Mesodermal cell (in vitro differentiated cells): Measurements from ENCODE around the gene HACD3.

Source experiments
- H3K27ac ChIP-seq: 2 replicates; pipeline ENCODE4 v1.7.0; 2013; ENCODE audit warnings: mild to moderate bottlenecking, low read depth, low read length, moderate library complexity; ENCODE audit not compliant: severe bottlenecking
- H3K36me3 ChIP-seq: 2 replicates; pipeline ENCODE4 v1.7.1; 2013; ENCODE audit warnings: mild to moderate bottlenecking, low read length, moderate library complexity; ENCODE audit not compliant: control insufficient read depth, insufficient read depth
- H3K4me1 ChIP-seq: one replicate; pipeline ENCODE4 v1.7.1; 2013; ENCODE audit warnings: mild to moderate bottlenecking, low read length; ENCODE audit not compliant: insufficient read depth, control insufficient read depth, poor library complexity, severe bottlenecking
- H3K4me3 ChIP-seq: 2 replicates; pipeline ENCODE4 v1.7.0; 2013; ENCODE audit warnings: low read length, control low read depth, mild to moderate bottlenecking; ENCODE audit not compliant: insufficient read depth, poor library complexity, severe bottlenecking; ENCODE audit errors: extremely low read depth
- H3K9me3 ChIP-seq: 2 replicates; pipeline ENCODE4 v1.7.1; 2013; ENCODE audit warnings: mild to moderate bottlenecking, low read length, moderate library complexity; ENCODE audit not compliant: control insufficient read depth
- WGBS, 2 experiments: methylation state at CpG; one replicate each; pipeline ENCODE4 v1.1.5; 2013; ENCODE audit warnings: missing lambda C conversion rate in 2 of 2; ENCODE audit not compliant: insufficient coverage in 2 of 2; 5-methylcytosine and 5-hydroxymethylcytosine counted together

HACD3 gene

GRCh38 chr15:65576664-65577063, 46.4 kb downstream of the HACD3 start:
- 83% methylated on average over 1 of the region's 1 CpG; no CpG with 5 or more reads in 1 of the 2 experiments for WGBS, 2 experiments
- H3K4me3 ChIP-seq, result no peak overlapping the region
- peaks cover 67% of the 10 kb centered on the region for H3K36me3 ChIP-seq
- no peaks in the 10 kb centered on the region for H3K9me3 ChIP-seq
- no peak overlapping the region for H3K27ac ChIP-seq
- H3K4me1 ChIP-seq, result peaks cover 23% of the 10 kb centered on the region

DNA sequence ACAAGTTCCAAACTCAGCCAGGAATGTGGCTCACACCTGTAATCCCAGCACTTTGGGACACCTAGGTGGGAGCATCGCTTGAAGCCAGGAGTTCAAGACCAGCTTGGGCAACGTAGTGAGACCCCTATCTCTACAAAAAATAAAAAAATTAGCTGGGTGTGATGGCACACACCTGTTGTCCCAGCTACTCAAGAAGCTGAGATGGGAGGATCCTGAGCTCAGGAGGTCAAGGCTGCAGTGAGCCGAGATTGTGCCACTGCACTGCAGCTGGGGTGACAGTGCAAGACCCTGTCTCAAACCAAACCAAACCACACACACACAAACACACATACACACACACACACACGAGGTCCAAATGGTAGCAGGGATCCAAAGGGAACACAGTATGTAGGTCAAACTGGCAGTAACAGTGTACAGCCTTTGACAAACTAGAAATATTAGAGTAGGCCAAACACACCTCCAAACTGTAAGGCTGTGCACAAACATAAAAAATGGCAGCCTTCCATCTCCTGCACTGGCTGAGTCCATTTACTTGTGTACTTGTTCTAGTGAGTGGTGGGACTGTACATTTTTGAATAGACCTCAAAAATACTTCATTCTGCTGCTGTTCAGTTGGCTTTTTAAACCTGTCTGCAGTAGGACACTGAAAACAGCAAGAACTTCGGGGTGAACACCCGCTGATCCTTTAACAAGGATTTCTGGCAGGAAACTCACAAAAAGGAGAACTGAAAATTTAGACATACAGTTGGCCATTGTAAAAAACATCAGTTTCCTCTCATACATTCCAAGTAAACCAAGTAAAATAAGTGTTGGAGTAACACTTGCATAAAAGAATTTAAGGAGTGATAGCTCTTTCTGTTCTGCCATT, 47.1 kb downstream of the HACD3 start:
- peaks cover 23% of the 10 kb centered on the region for H3K4me1 ChIP-seq
- peaks cover 66% of the 10 kb centered on the region for H3K36me3 ChIP-seq
- peak overlapping the region; percentile 13 for H3K27ac ChIP-seq
- no peaks in the 10 kb centered on the region for H3K9me3 ChIP-seq
- WGBS, 2 experiments, result 83 to 100% methylated on average over 1 to 3 of the region's 6 CpGs
- no peak overlapping the region for H3K4me3 ChIP-seq

DNA sequence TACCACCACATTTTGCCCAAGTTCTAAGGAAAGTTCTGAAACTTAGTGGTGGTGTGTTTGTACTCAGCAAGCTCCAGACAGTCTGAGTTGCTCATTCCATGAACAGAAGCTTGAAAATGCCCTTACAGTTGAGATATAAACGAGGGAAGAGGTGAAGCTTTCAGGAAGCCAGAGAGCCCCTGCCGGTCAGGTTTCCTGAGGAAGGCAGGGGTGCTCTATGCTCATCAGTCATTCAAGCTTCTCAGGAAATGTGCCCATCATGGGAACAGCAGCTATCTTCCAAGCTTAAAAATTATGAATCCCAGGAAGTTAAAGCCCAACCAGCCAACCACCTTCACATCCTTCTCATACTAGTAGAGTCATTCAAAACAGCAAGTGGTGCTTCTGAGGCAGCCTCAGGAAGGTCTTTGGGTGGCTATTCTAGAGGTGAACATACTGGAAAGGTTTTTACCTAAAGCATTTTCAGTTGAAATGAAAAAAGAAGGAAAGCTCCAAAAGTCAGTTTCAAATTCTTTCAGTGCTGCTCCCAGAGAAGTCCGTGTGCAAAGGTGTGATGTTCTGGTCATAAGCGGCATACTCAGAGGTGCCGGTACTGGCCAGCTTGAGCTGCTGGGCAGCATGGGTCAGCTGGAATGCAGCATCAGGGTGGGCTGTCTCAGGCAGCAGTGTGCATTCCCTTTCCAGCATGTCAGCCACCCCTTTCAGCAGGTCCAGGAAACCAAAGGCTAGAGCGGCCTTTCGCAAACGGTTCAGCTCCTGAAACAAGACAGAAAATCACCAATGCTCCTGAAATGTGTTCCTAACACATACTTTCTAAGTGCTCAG, 48.9 kb downstream of the HACD3 start:
- H3K36me3 ChIP-seq, result peaks cover 52% of the 10 kb centered on the region
- no peaks in the 10 kb centered on the region for H3K9me3 ChIP-seq
- 83 to 87% methylated on average over 5 to 8 of the region's 8 CpGs for WGBS, 2 experiments
- peak overlapping the region; percentile 84 for H3K27ac ChIP-seq
- H3K4me1 ChIP-seq, result peaks cover 29% of the 10 kb centered on the region
- no peak overlapping the region for H3K4me3 ChIP-seq

GRCh38 chr15:65579762-65580161, 49.5 kb downstream of the HACD3 start:
- Histone ChIP-seq H3K4me3 (no peak overlapping the region), H3K27ac (peak overlapping the region; percentile 84), H3K9me3 (no peaks in the 10 kb centered on the region), H3K36me3 (peaks cover 52% of the 10 kb centered on the region), H3K4me1 (peaks cover 29% of the 10 kb centered on the region)
- WGBS, 2 experiments, result 80 to 100% methylated on average over 1 to 2 of the region's 3 CpGs

DNA sequence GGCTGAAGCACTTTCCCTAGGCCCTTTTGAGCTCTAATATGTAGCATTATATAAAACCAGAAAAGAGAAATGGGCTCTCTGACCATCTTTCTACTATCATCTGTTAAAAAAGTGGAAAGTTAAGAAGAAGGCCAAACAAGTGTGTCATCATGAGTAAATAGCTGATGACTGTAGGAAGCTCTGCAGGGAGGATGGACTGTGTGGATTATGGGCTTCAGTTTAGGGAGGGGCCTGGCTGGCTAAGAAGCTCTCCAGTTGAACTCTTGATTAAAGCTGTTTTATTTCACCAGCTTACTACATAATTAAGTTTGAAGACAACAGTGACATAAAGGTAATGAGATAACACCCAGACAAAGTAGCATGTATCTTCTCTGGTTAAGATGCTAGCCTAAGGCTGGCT, 50.0 kb downstream of the HACD3 start:
- Histone ChIP-seq H3K4me3 (no peak overlapping the region), H3K27ac (peak overlapping the region; percentile 84), H3K4me1 (peaks cover 29% of the 10 kb centered on the region)

GRCh38 chr15:65583701-65584100, 53.4 kb downstream of the HACD3 start:
- WGBS, 2 experiments, result 56 to 75% methylated on average over 1 of the region's 1 CpG
- H3K4me3 ChIP-seq, result no peak overlapping the region
- no peaks in the 10 kb centered on the region for H3K9me3 ChIP-seq
- H3K36me3 ChIP-seq, result peaks cover 59% of the 10 kb centered on the region
- H3K27ac ChIP-seq, result peak overlapping the region; percentile 84
- peaks cover 25% of the 10 kb centered on the region for H3K4me1 ChIP-seq

More for the DNA sequence above, 50.0 kb downstream of the HACD3 start:
- Histone ChIP-seq H3K36me3 (peaks cover 52% of the 10 kb centered on the region), H3K9me3 (no peaks in the 10 kb centered on the region)

- no peak overlapping the region for H3K4me3 ChIP-seq
- H3K9me3 ChIP-seq, result no peaks in the 10 kb centered on the region
- peaks cover 19% of the 10 kb centered on the region for H3K4me1 ChIP-seq
- peaks cover 59% of the 10 kb centered on the region for H3K36me3 ChIP-seq
- H3K27ac ChIP-seq, result peak overlapping the region; percentile 84
Observed at GRCh38 chr15:65584241-65584640, 54.0 kb downstream of the HACD3 start.

DNA sequence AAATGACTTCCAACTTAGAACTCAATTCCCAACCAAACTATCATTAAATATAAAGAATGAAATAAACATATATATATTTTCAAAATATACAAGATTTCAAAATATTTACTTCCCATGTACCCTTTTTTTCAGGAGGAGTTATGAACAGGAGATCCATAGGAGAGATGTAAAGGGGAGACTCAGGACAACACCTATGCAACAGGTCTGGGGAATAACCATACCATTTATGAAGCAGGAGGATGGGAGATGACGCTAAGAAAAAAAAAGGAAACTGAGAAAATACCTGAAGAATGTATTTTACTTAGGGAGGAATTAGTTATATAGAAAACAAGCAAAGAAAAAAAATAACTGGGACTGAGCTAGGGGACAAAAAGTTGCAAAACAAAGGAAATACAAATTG, 56.8 kb downstream of the HACD3 start:
- H3K36me3 ChIP-seq, result peaks cover 68% of the 10 kb centered on the region
- no peak overlapping the region for H3K27ac ChIP-seq
- H3K9me3 ChIP-seq, result no peaks in the 10 kb centered on the region
- WGBS, 2 experiments, result 80% methylated on average over 1 of the region's 1 CpG; no CpG with 5 or more reads in 1 of the 2 experiments
- no peak overlapping the region for H3K4me3 ChIP-seq
- H3K4me1 ChIP-seq, result peaks cover 6% of the 10 kb centered on the region

DNA sequence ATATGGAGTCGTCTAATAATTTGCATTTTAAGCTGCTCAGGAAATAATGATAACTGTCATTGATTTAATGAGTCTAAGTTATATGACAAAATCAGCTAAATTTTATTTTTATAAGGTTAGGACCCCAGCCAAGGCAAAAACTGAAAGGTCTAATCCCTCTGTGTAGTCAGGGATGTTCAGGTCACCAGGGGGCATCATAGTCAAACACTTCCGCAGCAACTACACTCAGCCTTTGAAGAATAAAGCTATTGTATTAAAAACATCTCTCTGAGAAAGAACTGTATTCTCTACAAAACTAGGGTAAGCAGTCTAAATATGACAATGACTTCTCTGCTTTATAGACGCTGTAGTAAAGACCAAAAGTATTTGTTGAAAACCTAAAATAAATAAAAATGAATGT, 65.7 kb downstream of the HACD3 start:
- no CpG with 5 or more reads among the region's 3 CpGs for WGBS, 2 experiments
- Histone ChIP-seq H3K4me3 (no peak overlapping the region), H3K4me1 (no peaks in the 10 kb centered on the region), H3K9me3 (no peaks in the 10 kb centered on the region), H3K27ac (no peak overlapping the region), H3K36me3 (peaks cover 85% of the 10 kb centered on the region)

- H3K4me1 ChIP-seq, result no peaks in the 10 kb centered on the region
- peaks cover 80% of the 10 kb centered on the region for H3K36me3 ChIP-seq
- WGBS, 2 experiments, result 100% methylated on average over 2 of the region's 2 CpGs; no CpG with 5 or more reads in 1 of the 2 experiments
- no peaks in the 10 kb centered on the region for H3K9me3 ChIP-seq
- no peak overlapping the region for H3K27ac ChIP-seq
- no peak overlapping the region for H3K4me3 ChIP-seq
Observed at GRCh38 chr15:65598468-65598867, 68.2 kb downstream of the HACD3 start.
